Mesothelial cell of epicardium (in vitro differentiated cells): ENCODE results near the gene TSEN54. TPM values are rescaled to one million over a fixed set of nuclear protein-coding genes. Genes with fewer than 3 reads are reported as not detected.

Experiments
- DNase-seq, 2 experiments: peaks; one replicate each; pipeline ENCODE4 v3.0.0; 2021; ENCODE audit warnings: low spot score in 2 of 2; ENCODE audit not compliant: unreplicated experiment in 2 of 2
- H3K27ac Mint-ChIP-seq: 2 replicates; pipeline ENCODE4 v1.8.0; 2021; ENCODE audit warnings: mixed read lengths
- H3K27me3 Mint-ChIP-seq: 2 replicates; pipeline ENCODE4 v1.8.0; 2021; ENCODE audit warnings: low read depth, mixed read lengths
- H3K36me3 Mint-ChIP-seq: 2 replicates; pipeline ENCODE4 v1.8.0; 2021; ENCODE audit warnings: mixed read lengths
- H3K4me1 Mint-ChIP-seq: 2 replicates; pipeline ENCODE4 v1.8.0; 2021; ENCODE audit warnings: mixed read lengths
- H3K4me3 Mint-ChIP-seq: 2 replicates; pipeline ENCODE4 v1.8.0; 2021; ENCODE audit warnings: mild to moderate bottlenecking, moderate library complexity, mixed read lengths
- H3K9me3 Mint-ChIP-seq: 2 replicates; pipeline ENCODE4 v1.8.0; 2021; ENCODE audit warnings: mixed read lengths
- total RNA-seq: library from RNA; stranded (reverse); gene quantifications from 3 replicates; pipeline ENCODE4 v1.2.1, GENCODE V29; 2021
- TF ChIP-seq, protein P1 (sequence below): fragments of 200-600 bp; sonication (generic); IDR thresholded peaks from one replicate; pipeline ENCODE4 v1.5.0; 2021; ENCODE audit warnings: antibody characterized with exemption; ENCODE audit not compliant: unreplicated experiment

TSEN54 gene
- total RNA-seq, 1 donor from 2014 or later, result 31.8 TPM

DNA sequence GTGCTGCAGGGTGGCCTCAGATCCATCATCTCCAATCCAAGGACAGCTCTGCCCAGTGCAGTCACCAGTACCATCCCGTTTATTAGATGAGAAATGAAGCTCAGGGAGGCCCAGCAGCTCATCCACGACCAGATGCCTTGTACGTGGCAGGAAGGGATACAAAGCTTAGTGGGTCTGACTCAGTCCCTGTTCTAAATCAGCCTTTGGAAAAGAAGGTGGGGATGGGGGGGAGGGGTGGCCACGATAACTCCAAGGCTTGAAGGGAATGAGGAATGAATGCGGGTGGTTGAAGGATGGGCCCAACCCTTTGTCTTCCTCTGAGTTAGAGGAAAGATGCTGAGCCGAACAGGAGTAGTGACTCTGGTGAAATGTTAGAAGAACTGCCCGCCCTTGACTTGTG, 34.9 kb downstream of the TSEN54 start:
- TF ChIP-seq, protein P1, sequence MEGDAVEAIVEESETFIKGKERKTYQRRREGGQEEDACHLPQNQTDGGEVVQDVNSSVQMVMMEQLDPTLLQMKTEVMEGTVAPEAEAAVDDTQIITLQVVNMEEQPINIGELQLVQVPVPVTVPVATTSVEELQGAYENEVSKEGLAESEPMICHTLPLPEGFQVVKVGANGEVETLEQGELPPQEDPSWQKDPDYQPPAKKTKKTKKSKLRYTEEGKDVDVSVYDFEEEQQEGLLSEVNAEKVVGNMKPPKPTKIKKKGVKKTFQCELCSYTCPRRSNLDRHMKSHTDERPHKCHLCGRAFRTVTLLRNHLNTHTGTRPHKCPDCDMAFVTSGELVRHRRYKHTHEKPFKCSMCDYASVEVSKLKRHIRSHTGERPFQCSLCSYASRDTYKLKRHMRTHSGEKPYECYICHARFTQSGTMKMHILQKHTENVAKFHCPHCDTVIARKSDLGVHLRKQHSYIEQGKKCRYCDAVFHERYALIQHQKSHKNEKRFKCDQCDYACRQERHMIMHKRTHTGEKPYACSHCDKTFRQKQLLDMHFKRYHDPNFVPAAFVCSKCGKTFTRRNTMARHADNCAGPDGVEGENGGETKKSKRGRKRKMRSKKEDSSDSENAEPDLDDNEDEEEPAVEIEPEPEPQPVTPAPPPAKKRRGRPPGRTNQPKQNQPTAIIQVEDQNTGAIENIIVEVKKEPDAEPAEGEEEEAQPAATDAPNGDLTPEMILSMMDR, result no peak
- Mint-ChIP-seq H3K4me3 (no peak overlapping the region), H3K9me3 (no peaks in the 10 kb centered on the region), H3K27me3 (no peaks in the 10 kb centered on the region), H3K27ac (no peak overlapping the region), H3K36me3 (no peaks in the 10 kb centered on the region), H3K4me1 (peaks cover 31% of the 10 kb centered on the region)
- no peak for DNase-seq

GRCh38 chr17:75552425-75553294, 36.3 kb downstream of the TSEN54 start:
- no peaks in the 10 kb centered on the region for H3K36me3 Mint-ChIP-seq
- H3K4me3 Mint-ChIP-seq, result no peak overlapping the region
- H3K4me1 Mint-ChIP-seq, result peaks cover 33% of the 10 kb centered on the region
- peak overlapping the region; percentile 91 for H3K27ac Mint-ChIP-seq
- no peaks in the 10 kb centered on the region for H3K27me3 Mint-ChIP-seq
- DNase-seq, result no peak
- no peaks in the 10 kb centered on the region for H3K9me3 Mint-ChIP-seq
- TF ChIP-seq, protein P1, result no peak

DNA sequence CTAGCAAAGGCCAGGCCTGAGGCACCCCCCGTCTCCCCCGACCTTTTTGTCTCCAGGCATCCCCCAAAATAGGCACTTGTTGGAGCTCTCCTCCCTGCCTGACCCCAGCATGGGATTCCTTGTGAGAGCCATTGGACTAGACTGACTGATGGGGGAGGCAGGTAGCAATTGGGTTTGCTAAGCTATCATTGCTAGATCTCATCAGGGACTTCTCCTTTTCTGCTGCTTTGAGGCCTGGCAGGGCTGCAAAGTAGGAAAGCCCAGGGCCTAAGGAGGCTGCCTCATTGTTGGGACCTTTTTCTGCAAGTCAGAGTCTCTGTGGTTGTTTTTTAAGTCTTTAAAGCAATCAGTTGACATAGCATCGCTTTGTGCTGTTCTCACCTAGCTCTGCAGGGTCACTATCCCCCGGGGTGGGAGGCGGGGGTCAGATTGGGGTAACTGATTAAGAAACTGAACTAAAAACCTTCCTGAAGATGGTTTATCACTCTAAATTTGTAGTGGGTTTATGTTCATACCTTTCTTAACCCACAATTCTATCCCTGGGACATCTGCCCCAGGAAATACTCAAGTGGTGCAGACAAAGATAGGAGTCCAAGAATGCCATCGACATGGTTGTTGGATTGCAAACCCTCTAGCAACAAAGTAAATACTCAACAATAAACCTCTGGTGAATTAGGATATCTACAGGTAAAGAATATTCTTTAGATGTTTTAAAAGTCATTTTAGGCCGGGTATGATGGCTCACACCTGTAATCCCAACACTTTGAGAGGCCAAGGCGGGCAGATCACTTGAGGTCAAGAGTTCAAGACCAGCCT, 37.2 kb downstream of the TSEN54 start:
- Mint-ChIP-seq H3K4me3 (no peak overlapping the region), H3K4me1 (peaks cover 33% of the 10 kb centered on the region), H3K36me3 (no peaks in the 10 kb centered on the region), H3K27me3 (no peaks in the 10 kb centered on the region), H3K27ac (peak overlapping the region; percentile 91), H3K9me3 (no peaks in the 10 kb centered on the region)
- no peak for DNase-seq
- TF ChIP-seq, protein P1, result no peak

GRCh38 chr17:75555679-75556153, 39.4 kb downstream of the TSEN54 start:
- TF ChIP-seq, protein P1, result no peak
- DNase-seq, result no peak
- Mint-ChIP-seq H3K36me3 (no peaks in the 10 kb centered on the region), H3K4me3 (no peak overlapping the region), H3K9me3 (no peaks in the 10 kb centered on the region), H3K4me1 (peaks cover 24% of the 10 kb centered on the region), H3K27ac (no peak overlapping the region), H3K27me3 (no peaks in the 10 kb centered on the region)

GRCh38 chr17:75557075-75557851, 40.9 kb downstream of the TSEN54 start:
- H3K4me1 Mint-ChIP-seq, result peaks cover 20% of the 10 kb centered on the region
- TF ChIP-seq, protein P1, result no peak
- H3K36me3 Mint-ChIP-seq, result no peaks in the 10 kb centered on the region
- H3K27me3 Mint-ChIP-seq, result no peaks in the 10 kb centered on the region
- H3K9me3 Mint-ChIP-seq, result no peaks in the 10 kb centered on the region
- peak overlapping the region; percentile 82 for H3K27ac Mint-ChIP-seq
- no peak for DNase-seq
- no peak overlapping the region for H3K4me3 Mint-ChIP-seq
